Activated T-cell treated with anti-CD3 and anti-CD28 coated beads for 4 hours (primary cell): ENCODE results near the gene KLK1.
"Not testable (repeated sequence)": the region's sequence is repeated elsewhere in the genome, so short reads cannot be mapped to it uniquely, and the experiment has no call there.

ENCODE experiments used
- DNase-seq: peaks from one replicate; pipeline ENCODE4 v3.0.0-alpha.2; 2020

Gene KLK1

GRCh38 chr19:50812474-50812873, 11.1 kb downstream of the KLK1 start:
- no peak for DNase-seq

- not testable (repeated sequence) for DNase-seq
Observed at GRCh38 chr19:50811622-50812238, 11.9 kb downstream of the KLK1 start.

DNA sequence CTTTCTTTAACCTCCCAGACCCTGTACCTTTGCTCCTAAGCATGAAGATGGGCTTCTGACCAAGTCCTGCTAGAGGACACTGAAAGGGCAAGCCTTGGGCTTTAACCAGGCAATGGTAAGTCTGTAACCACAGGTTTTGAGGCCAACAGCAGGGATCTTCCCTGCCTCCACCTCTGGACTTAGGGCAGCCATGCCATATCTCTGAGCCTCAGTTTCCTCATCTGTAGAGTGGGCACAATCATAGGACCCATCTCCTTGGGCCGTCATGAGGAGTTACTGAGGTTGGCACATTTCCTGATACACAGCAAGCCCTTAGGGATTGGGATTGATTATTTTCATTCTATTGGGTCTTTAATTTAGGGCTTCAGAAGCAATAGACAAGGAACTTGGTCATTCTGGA, 14.7 kb downstream of the KLK1 start:
- DNase-seq: no peak

DNA sequence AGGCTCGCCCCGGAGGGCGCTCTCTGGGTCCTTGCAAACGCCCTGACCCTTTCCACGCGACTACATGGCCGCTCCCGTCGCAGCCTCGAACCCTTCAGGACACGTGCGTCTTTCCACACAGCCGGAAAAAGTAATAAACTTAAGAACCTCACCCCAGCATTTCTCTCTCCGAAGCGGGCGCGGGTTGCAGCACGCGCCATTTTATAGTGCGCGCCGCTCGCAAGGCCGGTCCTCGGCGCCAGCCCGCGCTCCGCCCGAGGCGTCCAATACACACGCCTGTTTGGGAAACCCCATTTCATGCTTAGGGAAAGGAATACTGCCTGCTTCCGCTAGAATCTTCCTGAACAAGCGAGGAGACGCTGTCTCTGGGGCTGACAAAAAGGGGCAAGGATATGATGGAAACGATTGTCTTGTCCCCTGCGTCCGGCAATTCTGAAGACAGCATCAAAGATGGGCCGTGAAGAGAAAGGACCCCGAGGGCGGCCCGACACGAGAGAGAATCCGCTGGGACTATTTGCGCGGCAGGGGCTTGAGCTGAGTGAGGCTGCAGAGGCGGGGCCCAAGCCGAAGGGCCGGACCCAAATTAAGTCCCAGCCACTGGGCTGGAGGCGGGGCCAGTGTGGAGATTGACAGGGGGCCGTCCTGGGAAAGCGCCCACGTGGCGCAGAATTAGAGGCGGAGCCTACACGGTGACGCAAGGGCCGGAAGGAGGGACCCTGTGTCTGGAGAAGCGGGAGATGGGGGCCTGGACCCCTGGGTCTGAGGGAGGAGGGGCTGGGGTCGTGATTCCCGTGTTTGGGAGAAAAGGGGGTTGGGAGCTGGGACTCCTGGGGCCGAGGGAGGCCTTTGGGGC, 18.9 kb downstream of the KLK1 start:
- peak; percentile 96 for DNase-seq

DNA sequence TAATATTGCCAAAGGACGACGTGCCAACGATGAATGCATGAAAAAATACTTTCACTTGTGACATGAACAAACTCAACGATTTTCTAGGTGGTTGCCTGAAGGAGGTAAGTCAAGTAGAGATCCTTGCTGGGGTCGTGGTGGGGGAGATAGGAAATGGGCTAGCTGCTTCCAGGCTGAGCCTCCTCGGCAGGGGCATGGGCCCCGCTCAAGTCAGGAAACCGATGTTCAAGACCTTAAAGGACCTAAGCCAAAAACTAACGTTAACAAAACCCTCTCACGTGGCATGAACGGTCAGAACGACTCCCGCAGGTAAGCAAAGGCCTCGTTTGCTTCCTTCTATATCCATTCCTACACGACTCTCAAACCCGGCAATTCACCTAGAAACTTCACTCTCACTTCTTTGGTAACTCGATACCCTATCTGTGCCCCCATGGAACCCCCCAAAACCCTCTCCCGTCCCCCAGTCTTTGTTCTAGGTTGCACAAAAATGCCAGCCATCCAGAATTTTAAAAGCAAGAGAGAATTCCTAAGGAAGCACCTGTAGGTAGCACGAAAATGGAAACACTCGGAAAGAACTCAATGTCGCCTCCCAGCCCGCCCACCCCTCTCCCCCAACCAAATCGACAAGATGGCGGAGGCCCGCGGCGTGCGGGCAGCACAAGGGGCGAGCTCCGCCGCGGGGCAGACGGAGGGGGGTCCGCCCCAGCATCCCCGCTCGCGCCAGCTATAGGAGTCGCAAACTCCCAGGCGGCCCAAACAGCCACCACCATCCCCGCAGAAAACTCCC, 19.8 kb downstream of the KLK1 start:
- DNase-seq: peak; percentile 23

DNA sequence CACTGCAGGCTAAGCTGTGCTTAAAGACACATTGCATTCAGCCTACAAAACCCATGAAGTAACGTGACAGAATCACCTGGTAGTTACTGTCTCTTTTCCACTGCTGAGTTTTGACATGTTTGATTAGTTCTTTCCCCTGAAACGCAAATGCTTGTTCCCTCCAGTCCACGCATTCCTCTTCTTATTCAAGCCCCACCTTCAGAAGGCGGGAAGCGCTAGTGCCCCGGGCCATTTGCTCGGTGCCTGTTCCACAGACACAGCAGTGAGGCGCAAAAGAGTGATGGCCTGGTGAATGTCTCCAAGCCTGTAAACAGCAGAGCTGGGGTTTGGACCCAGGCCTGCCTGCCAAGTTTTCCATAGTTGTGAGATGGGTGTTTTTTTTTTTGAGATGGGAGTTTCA, 22.5 kb downstream of the KLK1 start:
- no peak for DNase-seq

DNA sequence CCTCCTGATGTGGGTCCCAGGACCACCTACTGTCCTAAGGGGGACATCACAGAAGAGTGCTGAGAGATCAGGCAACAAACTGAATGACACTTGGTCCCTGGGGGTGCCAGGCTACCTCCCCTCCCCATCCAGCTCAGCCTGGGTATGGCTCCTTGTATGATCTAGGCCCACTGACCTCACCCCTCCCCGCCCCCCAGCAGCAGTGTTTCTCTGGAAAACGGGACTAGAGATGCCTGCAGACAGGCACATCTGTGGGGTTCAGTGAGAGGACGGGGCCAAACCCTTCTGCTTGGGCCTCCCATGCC, 24.1 kb downstream of the KLK1 start:
- no peak for DNase-seq

DNA sequence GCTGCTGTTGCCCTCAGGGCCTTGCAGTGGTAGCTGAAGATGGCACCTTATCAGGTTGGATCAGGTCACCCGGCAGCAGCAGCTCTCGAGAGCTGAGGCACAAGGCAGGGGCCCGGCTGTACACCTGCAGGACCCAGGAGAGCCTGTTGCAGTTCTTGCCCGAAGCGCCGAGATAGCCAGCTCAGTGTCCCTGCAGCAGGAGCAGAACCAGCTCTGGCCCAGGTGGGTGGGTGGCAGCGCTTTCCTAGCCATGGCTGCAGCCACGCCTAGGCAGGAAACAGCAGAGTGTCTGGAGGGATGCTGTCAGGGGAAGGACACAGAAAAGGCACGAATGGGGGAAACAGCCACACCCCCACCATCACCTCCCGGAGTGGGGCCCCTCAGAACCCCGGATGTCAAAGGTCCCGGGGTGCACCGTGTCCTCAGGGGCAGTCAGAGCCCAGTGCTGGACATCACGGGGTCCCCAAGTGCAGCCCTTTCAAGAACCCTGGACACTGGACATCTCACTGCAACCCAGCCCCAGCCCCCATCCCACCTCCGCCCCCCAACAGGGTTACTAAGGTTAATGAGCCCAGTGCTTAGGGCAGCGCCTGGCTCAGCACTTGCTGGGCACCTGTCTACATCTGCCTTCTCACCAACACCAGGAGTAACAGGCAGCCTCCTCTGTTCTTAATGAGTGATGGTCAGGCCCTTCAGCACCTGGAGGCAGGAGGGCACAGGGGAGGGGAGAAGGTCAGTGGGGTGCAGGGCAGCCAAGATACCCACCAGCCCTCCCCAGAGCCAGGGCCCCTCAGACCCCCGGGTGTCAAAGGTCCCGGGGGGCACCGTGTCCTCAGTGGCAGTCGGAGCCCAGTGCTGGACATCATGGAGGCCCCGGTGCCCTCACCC, 24.7 kb downstream of the KLK1 start:
- DNase-seq: no peak

- DNase-seq: no peak
Observed at GRCh38 chr19:50797781-50798658, 25.6 kb downstream of the KLK1 start.

DNA sequence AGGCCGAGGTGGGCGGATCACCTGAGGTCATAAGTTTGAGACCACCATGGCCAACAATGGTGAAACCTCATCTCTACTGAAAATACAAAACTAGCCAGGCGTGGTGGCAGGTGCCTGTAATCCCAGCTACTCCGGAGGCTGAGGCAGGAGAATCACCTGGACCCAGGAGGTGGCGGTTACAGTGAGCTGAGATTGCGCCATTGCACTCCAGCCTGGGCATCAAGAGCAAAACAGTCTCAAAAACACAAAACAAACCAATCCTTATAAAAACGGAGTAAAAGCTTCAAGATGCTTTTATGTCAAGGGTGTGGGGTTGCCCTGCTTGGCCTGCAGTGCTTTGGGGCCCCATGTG, 26.2 kb downstream of the KLK1 start:
- DNase-seq: no peak

DNA sequence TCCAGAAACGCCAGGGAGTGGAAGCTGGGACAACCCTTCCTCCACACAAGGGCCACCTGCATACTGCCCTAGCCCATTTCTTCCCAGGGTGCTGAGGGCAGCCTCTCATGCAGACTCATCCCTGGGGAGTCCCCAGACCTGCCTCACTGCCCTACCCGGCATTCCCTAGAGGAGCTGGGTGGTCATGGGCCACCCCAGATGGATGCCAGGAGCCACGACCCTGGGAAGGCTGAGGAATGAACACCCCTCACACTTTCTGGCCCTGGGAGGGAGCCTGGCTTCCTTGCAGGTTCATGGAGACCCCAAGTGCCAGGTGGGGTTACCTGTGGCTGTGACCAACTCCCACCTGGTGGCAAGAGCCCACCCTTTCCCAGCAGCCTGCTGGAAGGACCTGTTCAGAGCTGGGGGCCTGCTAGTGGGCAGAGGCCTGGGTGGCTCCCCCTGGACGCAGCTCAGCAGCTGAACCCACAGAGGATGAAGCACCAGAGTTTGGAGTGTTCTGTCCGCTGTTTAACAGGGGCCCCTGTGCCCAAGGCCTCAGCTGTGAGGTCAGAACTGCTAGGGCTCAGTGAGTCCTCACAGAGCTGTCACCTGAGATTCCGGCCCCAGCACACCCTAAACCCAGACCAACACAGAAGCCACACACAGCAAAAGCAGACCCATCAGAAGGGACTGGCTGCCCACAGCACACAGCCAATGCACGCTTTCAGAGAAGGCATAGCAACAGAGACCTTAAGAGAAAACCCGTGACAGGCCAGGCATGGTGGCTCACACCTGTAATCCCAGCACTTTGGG, 26.8 kb downstream of the KLK1 start:
- no peak for DNase-seq

GRCh38 chr19:50796128-50796633, 27.4 kb downstream of the KLK1 start:
- no peak for DNase-seq

DNA sequence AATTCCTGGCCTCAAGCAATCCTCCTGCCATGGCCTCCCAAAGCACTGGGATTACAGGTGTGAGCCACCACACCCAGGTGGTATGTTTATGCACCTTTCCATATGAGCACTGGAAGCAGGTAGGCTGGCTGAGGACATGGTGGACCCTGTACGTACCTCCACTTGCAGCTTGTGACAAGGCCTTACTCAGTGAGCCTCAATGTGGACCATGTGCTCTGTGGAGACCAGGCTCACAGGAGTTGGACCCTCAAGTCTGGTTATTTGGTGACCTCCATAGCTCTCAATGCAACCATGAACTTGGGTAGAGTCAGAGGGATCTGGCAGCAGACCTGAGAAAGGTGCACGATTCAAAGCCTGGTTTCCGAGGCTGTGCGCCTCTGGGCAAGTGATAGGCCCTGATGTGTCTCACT, 27.9 kb downstream of the KLK1 start:
- no peak for DNase-seq

DNA sequence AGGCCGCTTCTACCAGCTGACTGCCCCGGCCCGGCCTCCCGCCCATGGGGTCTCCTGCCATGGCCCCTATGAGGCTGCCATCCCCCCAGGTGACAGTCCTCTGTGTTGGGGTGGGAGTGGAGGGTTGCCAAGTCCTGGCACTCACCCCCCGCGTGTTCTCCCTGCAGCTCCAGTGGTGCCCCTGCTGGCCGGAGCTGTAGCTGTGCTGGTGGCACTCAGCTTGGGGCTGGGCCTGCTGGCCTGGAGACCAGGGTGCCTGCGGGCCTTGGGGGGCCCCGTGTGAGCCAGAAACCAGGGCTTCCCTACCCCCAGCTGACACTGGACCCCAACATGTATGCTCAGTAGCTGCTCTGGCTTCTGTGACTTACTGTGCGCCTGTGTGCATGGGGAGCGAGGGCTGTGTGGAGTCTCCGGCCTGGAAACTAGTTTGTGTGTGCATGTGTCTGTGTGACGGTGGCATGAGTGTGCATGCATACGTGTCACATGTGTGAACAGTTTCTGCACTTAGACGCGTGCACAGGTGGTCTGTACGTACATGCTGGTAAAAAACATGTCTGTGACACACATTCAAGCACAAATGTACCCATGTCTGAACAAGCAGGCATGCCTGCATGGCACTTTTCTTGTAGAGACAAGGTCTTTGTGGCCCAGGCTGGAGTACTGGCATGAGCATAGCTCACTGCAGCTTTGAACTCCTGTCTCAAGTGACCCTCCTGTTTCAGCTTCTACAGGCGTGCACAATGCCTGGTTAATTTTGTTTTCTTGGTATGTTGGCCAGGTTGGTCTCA, 28.5 kb downstream of the KLK1 start:
- DNase-seq: no peak

GRCh38 chr19:50794074-50794875, 29.3 kb downstream of the KLK1 start:
- DNase-seq: no peak

DNA sequence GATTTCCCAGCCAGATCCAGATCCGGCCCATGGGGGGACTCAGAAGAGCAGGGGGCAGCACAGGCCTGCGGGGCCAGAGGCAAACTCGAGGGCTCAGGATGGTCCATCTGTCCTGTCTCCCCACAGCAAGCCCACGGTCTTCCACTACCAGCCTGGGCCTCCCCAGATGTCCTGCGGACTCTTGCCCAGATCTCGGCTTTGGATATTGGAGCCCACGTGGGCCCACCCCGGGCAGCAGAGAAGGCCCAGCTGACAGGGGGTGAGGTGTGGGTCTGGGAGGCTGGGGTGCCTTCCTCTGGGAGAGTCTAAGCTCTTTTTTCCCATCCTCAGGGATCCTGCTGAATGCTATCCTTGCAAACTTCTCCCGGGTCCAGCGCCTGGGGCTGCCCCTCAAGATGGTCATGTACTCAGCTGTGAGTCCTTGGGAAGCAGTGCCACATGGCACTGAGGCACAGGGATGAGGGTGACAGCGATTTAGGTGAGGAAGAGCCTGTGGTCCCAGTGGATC, 30.0 kb downstream of the KLK1 start:
- DNase-seq: no peak

DNA sequence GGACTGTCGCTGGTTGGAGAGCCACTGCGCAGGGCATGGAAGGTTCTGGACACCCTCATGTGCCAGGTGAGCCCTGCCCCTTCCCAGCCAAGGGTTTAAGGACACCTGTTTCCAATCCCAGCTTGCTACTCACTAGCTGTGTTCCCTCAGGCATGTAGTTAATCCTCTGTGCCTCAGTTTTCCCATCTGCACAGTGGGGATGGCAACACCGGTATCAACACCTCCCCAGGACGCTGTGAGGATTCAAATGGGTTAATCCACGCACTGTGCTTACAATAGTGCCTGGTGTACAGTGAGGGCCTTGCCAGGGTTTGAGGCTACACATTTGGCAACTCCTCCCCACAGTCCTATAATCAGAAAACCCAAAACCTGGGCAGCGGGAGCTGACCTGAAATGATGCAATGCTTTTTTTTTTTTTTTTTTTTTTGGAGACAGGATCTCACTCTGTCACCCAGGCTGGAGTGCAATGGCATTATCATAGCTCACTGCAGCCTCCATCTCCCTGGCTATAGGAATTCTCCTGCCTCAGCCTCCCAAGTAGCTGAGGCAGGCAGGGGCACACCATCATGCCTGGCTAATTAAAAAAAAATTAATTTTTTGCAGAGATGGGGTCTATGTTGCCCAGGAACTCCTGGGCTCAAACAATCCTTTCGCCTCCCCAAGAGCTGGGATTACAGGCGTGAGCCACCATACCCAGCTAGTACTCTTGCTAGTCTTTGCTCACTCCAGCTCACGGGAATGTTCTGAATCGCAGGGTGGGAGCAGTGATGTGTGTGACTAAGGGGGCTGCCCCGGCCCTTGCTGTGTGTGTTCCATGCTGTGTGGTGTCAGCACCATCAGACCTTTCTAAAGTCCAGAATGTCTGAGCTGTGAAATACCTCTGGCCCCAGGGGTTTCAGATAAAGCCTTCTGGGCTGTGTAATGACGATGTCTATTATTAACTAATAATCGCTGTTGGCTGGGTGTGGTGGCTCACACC, 31.0 kb downstream of the KLK1 start:
- no peak for DNase-seq
